OCI-M1 (cell line): ENCODE data around the gene LRRC2.
"Not testable (repeated sequence)": the region's sequence is repeated elsewhere in the genome, so short reads cannot be mapped to it uniquely, and the experiment has no call there.

ENCODE experiments used
- DNase-seq: peaks from one replicate; lab custom pipeline; 2025; lab: John Stamatoyannopoulos, UW

LRRC2 gene

DNA sequence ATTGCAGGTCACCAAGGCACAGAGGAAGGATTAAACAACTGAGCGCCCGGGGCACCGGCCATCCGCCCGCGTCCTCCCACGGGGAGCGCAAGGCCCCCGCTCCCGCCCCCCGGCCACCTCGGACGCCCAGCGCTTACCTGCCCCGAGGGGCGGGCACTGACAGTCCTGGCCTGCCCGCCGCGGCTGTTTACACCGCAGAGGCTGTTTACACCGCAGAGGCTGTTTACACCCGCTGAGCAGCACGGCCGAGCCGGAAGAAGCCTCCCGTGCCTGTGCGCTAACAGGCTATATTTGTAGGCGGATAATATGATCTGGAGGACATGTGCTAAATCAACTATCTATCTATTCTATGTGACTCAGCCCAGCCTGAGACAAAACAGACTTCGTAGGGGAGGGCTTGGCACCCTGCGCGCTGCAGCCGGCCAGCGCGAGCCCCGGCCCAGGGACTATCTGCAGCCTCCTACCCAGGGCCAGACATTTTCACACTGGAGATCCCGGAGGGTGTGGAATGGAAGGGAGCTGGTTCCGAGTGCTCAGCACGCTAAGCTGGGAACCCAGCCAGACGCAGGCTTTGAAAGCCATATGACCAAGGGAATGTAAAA lies at the start of gene LRRC2:
Gene LRRC2, minus strand, starts transcription at position 263 of the 602 bp plus-strand sequence. CDS start 14,711 bp downstream, outside the sequence.
- DNase-seq = no peak

DNA sequence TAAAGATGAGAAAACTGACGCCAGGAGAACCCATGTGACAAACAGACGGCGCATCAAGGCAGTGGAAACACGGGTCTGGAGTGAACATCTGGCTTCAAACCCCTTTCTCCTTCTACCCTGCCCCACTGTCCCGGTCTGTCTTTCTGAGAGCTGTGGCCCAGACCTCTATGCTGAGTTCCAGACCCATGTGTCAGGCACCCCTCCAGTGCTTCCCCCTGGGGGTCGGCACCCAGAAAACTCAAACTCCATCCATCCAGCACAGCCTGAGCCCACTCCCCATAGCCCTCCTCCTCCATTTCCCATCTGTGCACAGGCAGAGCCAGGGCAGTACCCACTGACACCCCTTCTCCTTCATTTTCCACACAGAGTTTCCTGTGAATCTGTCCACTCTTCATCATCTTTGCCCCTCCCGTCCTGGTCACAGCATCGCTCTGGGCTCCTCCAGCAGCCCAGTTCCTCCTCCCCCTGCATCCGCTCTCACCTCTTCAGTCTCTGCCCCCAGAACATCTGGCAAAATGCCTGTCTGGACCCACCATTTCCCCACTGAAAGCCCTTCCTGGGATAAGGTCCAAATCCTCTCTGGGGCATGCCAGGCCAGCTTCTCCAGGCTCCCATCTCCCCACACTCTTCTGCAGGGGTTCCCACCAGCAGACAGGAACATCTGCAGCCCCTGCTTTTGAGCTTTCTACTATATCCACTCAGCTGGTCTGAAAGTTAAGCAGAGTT lies 49.1 kb upstream of the LRRC2 start:
- no peak for DNase-seq

DNA sequence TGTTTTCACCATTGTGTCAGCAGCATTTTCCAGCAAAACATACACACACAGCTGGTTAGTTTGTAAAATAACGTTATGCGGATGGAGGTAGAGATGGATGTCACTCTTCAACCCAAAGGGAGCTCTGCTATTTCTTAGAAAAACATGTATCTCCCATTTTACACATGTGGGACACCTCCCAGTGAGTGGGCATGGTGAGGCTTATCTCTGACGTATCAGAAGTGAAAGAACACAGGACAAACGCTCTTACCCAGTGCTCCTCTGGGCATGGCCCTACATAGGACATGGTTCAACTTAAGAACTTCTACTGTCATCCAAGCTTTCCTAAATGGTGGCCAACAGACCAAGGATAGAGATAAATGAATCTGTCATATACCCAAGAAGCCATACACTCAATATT lies 48.3 kb upstream of the LRRC2 start:
- DNase-seq = no peak

GRCh38 chr3:46613313-46614005 lies 47.4 kb upstream of the LRRC2 start:
- no peak for DNase-seq

DNA sequence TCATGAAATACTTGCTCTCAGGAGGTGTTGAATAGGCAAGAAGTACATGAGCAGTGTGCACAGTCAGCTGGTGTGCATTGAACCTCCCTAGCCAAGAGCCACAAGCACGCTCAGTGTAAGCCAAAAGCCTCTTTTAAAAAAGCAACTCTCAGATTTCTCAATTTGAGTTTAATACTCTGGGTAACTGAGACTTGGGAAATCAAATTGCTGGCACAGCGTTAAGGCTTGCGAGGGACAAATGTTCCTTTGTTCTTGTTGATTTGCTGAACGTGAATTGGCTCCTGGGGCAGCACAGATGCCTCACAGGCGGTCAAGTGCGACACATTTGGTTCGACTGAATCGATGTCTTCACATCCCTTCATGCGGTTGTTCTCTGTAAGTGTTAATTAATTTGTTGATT lies 46.2 kb upstream of the LRRC2 start, which contains the start of gene FAM240A:
Gene FAM240A, plus strand, starts transcription at position 202 of the 400 bp plus-strand sequence. Its CDS starts 159 bp downstream, at position 361.
- no peak for DNase-seq

DNA sequence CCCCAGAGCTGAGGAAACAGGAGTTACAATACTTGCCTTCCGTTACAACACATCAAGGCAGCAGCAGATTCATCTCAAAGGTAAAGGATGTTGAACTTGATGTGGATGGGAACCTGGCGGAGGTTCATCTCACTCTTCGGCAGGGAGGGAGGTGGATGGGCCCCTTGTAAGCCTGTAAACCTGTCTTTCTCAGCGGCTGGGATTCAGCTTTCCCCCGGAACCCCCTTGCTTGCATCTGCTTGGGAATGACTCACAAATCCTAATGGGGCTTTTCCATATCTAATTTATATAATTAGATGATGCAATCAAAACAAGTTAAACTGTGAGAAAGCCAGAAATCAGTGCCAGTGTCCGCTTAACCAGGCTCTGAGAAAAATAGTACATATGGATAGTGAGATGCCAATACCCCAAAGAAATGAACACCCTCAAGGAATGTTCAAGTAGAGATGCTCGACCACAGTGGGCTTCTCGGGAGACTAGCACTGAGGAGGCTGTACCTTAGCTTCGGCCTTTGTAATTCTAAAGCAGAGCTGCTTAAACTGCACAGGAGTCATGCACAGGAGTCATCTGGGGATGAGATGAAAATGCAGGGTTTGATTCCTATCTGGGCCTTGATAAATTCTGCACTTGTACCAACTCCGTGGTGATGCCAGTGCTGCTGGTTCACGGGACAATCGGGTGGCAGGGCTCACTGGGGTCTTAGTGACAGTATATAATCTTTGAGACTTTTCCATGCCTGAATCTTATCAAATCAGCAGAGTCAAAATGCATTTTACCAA lies 44.0 kb upstream of the LRRC2 start:
- DNase-seq = no peak

- DNase-seq = no peak
These were observed 43.2 kb upstream of the LRRC2 start for GRCh38 chr3:46609212-46609721.

DNA sequence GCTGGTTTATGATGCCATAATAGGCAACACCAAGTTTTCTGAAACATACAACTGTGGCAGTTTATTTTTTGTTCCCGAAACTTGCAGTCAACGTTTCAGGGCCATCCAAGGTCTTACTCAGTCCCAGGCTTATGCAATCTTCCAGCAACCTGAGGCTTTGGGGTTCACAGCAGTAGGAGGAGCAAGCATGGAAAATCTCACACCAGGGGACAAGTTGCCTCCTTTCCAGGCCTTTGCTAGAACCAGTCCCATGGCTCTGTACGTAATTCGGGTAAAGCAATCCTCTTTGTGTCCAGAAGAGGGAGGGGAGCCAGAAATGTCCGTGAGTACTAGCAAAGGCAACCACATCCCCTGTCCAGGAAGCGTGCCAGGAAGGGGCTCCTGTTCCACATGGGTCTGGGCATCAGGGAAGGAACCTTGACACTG lies 41.5 kb upstream of the LRRC2 start:
- DNase-seq = peak; percentile 38

GRCh38 chr3:46604127-46604526 lies 38.0 kb upstream of the LRRC2 start:
- no peak for DNase-seq

DNA sequence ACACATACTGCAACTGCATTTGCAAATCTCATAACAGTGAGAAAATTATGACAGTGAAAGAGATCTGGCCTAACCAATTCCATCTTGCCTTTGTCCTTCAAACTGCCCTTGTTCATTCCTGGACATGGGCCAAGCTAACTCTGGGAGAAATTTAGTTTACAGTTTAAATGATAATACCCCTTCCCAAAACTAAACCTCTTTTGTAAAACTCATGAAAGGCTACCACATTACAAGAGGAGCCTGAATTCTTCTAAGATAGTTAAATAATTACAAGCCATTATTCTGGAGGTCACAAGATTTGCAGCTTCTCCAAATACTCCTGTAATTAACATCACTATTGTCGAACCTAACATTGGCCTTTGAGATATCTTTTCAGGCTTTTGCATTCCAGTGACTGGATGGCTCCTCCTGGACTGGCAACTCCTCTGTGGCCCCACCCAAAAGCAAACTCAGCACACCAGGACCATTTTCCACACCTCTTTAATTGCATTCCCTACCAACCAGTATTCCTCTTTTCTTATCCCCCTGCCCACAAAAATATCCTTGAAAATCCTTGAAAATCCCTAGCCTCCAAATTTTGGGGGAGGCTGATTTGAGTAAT lies 37.4 kb upstream of the LRRC2 start:
- DNase-seq = no peak

GRCh38 chr3:46599590-46599989 lies 33.5 kb upstream of the LRRC2 start:
- DNase-seq = no peak

- no peak for DNase-seq
These were observed 29.8 kb upstream of the LRRC2 start for GRCh38 chr3:46595819-46596314.

DNA sequence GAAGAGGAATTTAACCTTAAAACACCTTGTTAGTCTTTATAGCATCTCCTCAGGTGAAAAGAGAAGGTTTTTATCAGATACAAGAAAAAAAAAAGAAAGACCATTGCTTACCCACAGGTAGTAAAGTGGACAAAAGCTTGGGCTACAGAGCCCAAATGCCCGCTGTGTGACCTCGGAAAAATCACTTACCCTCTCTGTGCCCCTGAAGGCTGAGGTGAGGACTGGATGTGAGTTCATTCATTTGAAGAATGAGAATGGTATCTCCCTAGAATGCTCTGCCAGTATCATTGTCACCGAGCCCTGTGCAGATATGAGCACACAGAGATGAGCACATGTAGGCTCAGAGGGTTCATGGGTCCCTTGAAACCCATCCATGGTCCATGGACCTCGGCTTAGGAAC lies 28.6 kb upstream of the LRRC2 start:
- DNase-seq = no peak

- DNase-seq = no peak
These were observed 27.9 kb upstream of the LRRC2 start for GRCh38 chr3:46593979-46594378.

DNA sequence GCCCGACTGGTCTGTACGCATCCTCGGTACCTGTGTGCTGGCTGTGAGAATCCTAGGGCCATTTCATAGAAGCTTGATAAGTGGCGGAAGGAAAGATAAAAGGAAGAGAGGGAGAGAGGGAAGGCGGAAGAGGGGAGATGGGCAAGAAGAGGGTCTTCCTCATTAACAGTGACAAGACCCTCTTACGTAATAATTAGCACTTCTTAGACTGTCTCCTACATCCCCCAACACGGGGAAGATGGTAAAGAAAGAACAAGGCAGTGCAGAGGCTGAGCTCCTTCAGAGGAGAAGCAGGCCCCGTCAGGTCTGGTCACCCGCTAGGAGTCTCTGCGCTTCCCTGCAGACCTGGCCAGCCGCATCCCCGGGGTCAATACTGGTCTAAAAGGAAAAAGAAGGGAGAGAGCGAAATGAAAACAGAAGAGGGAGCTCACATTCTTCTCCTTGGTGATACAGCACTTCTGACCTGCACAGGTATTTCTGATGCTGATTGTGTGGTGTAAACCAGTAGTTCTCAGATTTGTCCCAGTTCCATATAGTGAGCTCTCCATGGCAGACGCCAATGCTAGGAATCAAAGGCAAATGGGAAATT lies 27.3 kb upstream of the LRRC2 start:
- no peak for DNase-seq

DNA sequence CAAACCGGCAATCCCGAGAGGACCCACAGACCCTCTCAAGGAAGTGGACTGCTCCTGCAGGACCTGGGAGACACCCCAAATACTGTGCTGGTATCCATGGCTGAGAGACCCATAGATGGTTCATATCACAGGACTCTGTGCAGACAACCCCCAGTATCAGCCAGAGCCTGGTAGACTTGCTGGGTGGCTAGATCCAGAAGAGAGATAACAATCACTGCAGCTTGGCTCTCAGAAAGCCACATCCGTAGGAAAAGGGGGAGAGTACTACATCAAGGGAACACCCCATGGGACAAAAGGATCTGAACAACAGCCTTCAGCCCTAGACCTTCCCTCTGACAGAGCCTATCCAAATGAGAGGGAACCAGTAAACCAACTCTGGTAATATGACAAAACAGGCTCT lies 21.2 kb upstream of the LRRC2 start:
- not testable (repeated sequence) for DNase-seq

GRCh38 chr3:46586738-46587246 lies 20.7 kb upstream of the LRRC2 start:
- DNase-seq = no peak

DNA sequence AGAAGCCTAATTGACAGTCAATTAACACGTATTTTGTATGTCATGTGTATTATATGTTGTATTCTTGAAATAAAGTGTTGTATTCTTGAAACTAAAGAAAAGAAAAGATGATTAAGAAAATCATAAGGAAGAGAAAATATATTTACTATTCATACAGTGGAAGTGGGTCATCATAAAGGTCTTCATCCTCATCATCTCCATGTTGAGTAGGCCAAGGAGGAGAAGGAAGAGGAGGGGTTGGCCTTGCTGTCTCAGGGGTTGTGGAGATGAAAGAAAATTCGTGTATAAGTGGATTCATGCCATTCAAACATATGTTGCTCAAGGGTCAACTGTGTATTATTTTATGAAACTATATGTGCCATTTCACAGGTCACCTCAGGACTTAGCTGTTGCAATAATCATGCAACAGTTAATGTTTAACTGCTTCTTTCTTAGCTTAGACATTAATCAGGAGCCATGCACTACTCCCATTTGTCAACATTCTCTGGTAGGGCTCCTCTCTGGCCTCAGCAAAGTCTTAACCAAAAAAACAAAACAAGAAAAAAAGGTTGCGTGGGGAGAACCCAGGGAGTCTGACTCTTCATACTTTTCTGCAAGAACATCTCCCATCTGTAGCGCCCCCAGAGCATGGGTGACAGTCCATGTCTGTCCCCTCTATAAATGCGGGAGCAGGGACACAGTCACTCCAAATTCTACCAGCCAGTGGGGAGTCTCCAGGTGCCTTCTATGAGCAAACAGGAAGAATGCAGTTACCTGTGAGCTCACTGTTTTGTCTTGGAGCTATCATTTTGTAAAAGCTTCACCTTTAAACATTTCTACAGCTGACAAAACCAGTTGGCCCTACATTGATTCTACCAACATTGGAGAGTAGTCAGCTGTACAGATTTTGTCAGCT lies 19.9 kb upstream of the LRRC2 start:
- DNase-seq = no peak

DNA sequence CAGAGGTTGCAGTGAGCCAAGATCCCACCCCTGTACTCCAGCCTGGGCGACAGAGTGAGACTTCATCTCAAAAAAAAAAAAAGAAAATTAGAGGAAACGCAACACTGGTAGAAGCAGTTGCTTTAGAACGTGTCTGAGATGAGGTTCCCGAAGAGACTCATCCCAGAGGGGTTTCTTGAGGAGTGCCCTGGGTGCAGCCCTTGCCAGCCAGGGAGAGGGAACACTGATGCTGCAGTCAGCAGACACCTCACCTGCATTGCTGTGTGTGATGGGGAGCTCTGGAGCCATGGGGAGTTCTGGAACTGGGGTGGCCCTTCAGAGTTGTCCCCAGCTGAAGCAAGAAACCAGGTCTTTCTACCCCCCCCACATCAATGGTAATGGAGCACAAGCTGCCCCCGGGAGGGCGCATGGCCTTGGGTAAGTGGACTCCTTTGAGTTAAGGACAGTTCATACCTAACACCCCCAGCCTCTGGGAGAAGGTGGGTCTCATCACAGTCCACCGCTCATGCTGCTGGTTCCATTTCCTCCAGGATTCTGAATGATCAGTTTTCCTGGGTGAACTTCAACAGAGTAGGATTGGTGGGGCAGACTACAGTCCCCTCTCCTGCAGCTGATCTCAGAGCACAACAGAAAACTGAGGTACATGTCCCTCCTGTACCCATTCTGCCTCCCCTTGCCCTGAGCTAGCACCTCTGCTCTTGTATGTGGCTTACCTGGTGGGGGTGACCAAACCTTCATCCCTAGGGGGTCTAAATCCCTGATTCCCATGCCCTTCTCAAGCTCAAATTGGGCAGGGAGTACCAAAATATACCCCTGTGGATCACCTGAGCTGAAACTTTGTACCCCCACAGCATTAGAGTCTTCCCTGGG lies 18.7 kb upstream of the LRRC2 start:
- no peak for DNase-seq
